Adrenal gland (tissue), 12 donors: ENCODE data around the gene XPA. TPM values are rescaled to one million over a fixed set of nuclear protein-coding genes. Genes with fewer than 3 reads are reported as not detected.

Source experiments
- DNase-seq, 7 donors: peaks; one replicate each; pipeline ENCODE4 v3.0.0-alpha.2; 2019 to 2020
- H3K27ac ChIP-seq, 5 donors: fragments of 200-600 bp; sonication (generic) in 4 of 5; 1 replicate in 3 of 5; 2 replicates in 2 of 5; pipeline versions ENCODE4 v1.5.1 to v1.8.0; 2016 to 2020; ENCODE audit warnings: mild to moderate bottlenecking in 1 of 5
- H3K27me3 ChIP-seq: fragments of 200-600 bp; 2 replicates; pipeline ENCODE4 v1.8.0; 2021
- H3K36me3 ChIP-seq, 2 donors: fragments of 200-600 bp; replicated peaks in 1 of 2; 1 replicate in 1 of 2; 2 replicates in 1 of 2; pipeline versions ENCODE4 v1.5.1 to v1.8.0; 2018 to 2022
- H3K4me1 ChIP-seq, 2 donors: fragments of 200-600 bp; replicated peaks in 1 of 2; 1 replicate in 1 of 2; 2 replicates in 1 of 2; pipeline versions ENCODE4 v1.5.1 to v1.8.0; 2018 to 2021
- H3K4me3 ChIP-seq, 4 donors: fragments of 200-600 bp; sonication (generic) in 3 of 4; one replicate each; pipeline ENCODE4 v1.5.1; 2016 to 2018
- H3K9me3 ChIP-seq, 3 donors: fragments of 200-600 bp; sonication (generic) in 1 of 3; replicated peaks in 1 of 3; 1 replicate in 2 of 3; 2 replicates in 1 of 3; pipeline versions ENCODE4 v1.5.1 to v1.8.0; 2016 to 2021
- CTCF ChIP-seq, 6 experiments: fragments of 450-650 bp in 4 of 6; fragments of 200-600 bp in 2 of 6; sonication (generic) in 1 of 6; IDR thresholded peaks; 1 replicate in 5 of 6; 2 replicates in 1 of 6; pipeline versions ENCODE4 v1.5.1 to v1.8.0; 2016 to 2021; ENCODE audit warnings: antibody characterized with exemption in 6 of 6, mild to moderate bottlenecking in 2 of 6, moderate library complexity in 1 of 6
- POLR2A ChIP-seq, 2 donors: fragments of 450-650 bp; IDR thresholded peaks; one replicate each; pipeline ENCODE4 v1.6.1; 2017; ENCODE audit warnings: antibody characterized with exemption in 2 of 2, mild to moderate bottlenecking in 2 of 2, moderate library complexity in 1 of 2
- WGBS, 4 donors: extraction: QIAGEN DNeasy Blood & Tissue Kit in 2 of 4; methylation state at CpG; one replicate each; pipeline versions ENCODE4 v1.1.5 to v1.1.7; 2013 to 2017; 5-methylcytosine and 5-hydroxymethylcytosine counted together
- intact Hi-C, 2 donors: fragments of 100-400 bp; cut with DNase I; formaldehyde crosslinking; loops; one replicate each; pipeline versions ENCODE4 v1.14.1 to v1.15.0; 2022 to 2023
- polyA plus RNA-seq, 3 donors: library from polyadenylated mRNA; stranded (reverse); fragments of 200-250 nt in 2 of 3; fragments of 350-450 nt in 1 of 3; fragmentation: Illumina TruSeq in 1 of 3; extraction: RNeasy Lipid Tissue Mini Kit (QIAGEN cat#74804) in 1 of 3; gene quantifications; one replicate each; pipeline ENCODE4 v1.2.3, GENCODE V29; 2013 to 2014
- total RNA-seq, 9 donors: library from RNA; depleted of rRNA in 4 of 9; stranded (reverse); fragments of >200 nt in 4 of 9; fragments of 120-200 nt in 1 of 9; fragmentation: NEBNext Ultra II Directional in 1 of 9; extraction: Animal tissue kit (Norgen Biotek cat#: 25700) in 1 of 9; gene quantifications; one replicate each; pipeline versions ENCODE4 v1.1.0 to v1.2.4, GENCODE V29; 2013 to 2023
- donor health status: healthy with polysubstance abuse.
- donor health status: Bipolar disorder and iron deficiency.
- donor health status: DM: yes; HTN: yes; CAD: no.
- donor health status: DM: no; HTN: no; CAD: no.
- donor health status: DM: no; HTN: no; CAD: no.
- donor health status: DM: yes; HTN: yes; CAD: no.

Gene XPA
- total and polyA plus RNA-seq, 12 donors, result 7.5 to 21.0 (median 15.5) TPM

- Histone ChIP-seq H3K27ac (no peak overlapping the region), H3K27me3 (no peaks in the 10 kb centered on the region), H3K36me3 (no peaks in the 10 kb centered on the region), H3K4me3 (no peak overlapping the region), H3K4me1 (no peaks in the 10 kb centered on the region), H3K9me3 (no peaks in the 10 kb centered on the region)
- TF ChIP-seq POLR2A (IDR thresholded peaks at IDR 0.05) (no peak), CTCF (IDR thresholded peaks at IDR 0.05) (no peak)
- 67 to 100% (median 77%) methylated on average over 1 to 2 of the region's 2 CpGs for WGBS, 4 donors
- no peak for DNase-seq
- intact Hi-C loops, result no loop called here
Observed at GRCh38 chr9:97721396-97721795, 24.3 kb upstream of the XPA start.

- TF ChIP-seq CTCF (IDR thresholded peaks at IDR 0.05) (no peak), POLR2A (IDR thresholded peaks at IDR 0.05) (no peak)
- DNase-seq, result no peak
- Histone ChIP-seq H3K4me3 (no peak overlapping the region), H3K27ac (no peak overlapping the region), H3K9me3 (no peaks in the 10 kb centered on the region), H3K36me3 (no peaks in the 10 kb centered on the region), H3K4me1 (no peaks in the 10 kb centered on the region), H3K27me3 (no peaks in the 10 kb centered on the region)
- intact Hi-C loops, result loop anchor here in 1 of 2 donors (10.0 kb wide), 1 partner anchor 317 kb away; no protein-coding TSS in a partner anchor
- 76 to 81% (median 78%) methylated on average over 3 of the region's 3 CpGs for WGBS, 4 donors
Observed at GRCh38 chr9:97717866-97718265, 20.7 kb upstream of the XPA start.

- H3K4me1 ChIP-seq, result no peaks in the 10 kb centered on the region
- H3K4me3 ChIP-seq, result no peak overlapping the region
- no peaks in the 10 kb centered on the region for H3K27me3 ChIP-seq
- no peaks in the 10 kb centered on the region for H3K9me3 ChIP-seq
- H3K27ac ChIP-seq, result no peak overlapping the region
- H3K36me3 ChIP-seq, result no peaks in the 10 kb centered on the region
- DNase-seq, result no peak
- intact Hi-C loops, result loop anchor here (5.0 to 10.0 kb wide), 3 partner anchors 178 to 320 kb away; no protein-coding TSS in a partner anchor
- TF ChIP-seq POLR2A (IDR thresholded peaks at IDR 0.05), result no peak
- no peak for TF ChIP-seq CTCF (IDR thresholded peaks at IDR 0.05)
- 60 to 72% (median 62%) methylated on average over 3 of the region's 3 CpGs for WGBS, 4 donors
Observed at GRCh38 chr9:97714435-97714834, 17.3 kb upstream of the XPA start.

GRCh38 chr9:97711223-97711626 lies 14.1 kb upstream of the XPA start:
- H3K36me3 ChIP-seq, result no peaks in the 10 kb centered on the region
- DNase-seq, result no peak
- no peaks in the 10 kb centered on the region for H3K4me1 ChIP-seq
- intact Hi-C loops, result loop anchor here (5.0 to 10.0 kb wide), 3 partner anchors 181 to 324 kb away; no protein-coding TSS in a partner anchor
- H3K4me3 ChIP-seq, result no peak overlapping the region
- no peak for TF ChIP-seq CTCF (IDR thresholded peaks at IDR 0.05)
- TF ChIP-seq POLR2A (IDR thresholded peaks at IDR 0.05), result no peak
- no peak overlapping the region for H3K27ac ChIP-seq
- no peaks in the 10 kb centered on the region for H3K9me3 ChIP-seq
- no peaks in the 10 kb centered on the region for H3K27me3 ChIP-seq
- 6 to 32% (median 27%) methylated on average over 7 to 12 of the region's 12 CpGs for WGBS, 4 donors
